PC-9 (cell line): ENCODE data around the gene NPL. TPM values are rescaled to one million over a fixed set of nuclear protein-coding genes. Genes with fewer than 3 reads are reported as not detected.

ENCODE experiments used
- BruUV-seq: library from RNA; stranded (reverse); fragments of 400-500 nt; replicated peaks from 2 replicates; lab custom pipeline; 2021; lab: Mats Ljungman, UMichigan
- CTCF ChIA-PET: fragments of 300-600 bp; sonication (Branson Sonifier 250); formaldehyde crosslinking; loops from one replicate; lab custom pipeline; 2022; ENCODE audit warnings: antibody characterized with exemption; lab: Charles Lee
- POLR2A ChIA-PET: fragments of 300-600 bp; sonication (Branson Sonifier 250); formaldehyde crosslinking; loops from one replicate; lab custom pipeline; 2022; ENCODE audit warnings: antibody characterized with exemption; ENCODE audit not compliant: unreplicated experiment; lab: Charles Lee
- DNase-seq, 2 experiments: peaks; one replicate each; pipeline versions ENCODE4 v3.0.0 to v3.0.0-alpha.2; 2015 to 2022; ENCODE audit warnings: mixed read lengths in 1 of 2
- H2AFZ ChIP-seq: fragments of 200-600 bp; sonication (generic); 2 replicates; pipeline ENCODE4 v1.8.1; 2017; ENCODE audit warnings: antibody characterized with exemption
- H3F3A ChIP-seq: fragments of 200-600 bp; sonication (generic); 2 replicates; pipeline ENCODE4 v1.8.1; 2017; ENCODE audit warnings: antibody characterized with exemption, mild to moderate bottlenecking, low read depth; ENCODE audit not compliant: insufficient read depth
- H3K27ac ChIP-seq: fragments of 200-600 bp; sonication (generic); 2 replicates; pipeline ENCODE4 v1.6.1; 2016; ENCODE audit warnings: mixed run types
- H3K27me3 ChIP-seq: fragments of 200-600 bp; sonication (generic); 2 replicates; pipeline ENCODE4 v1.6.1; 2016; ENCODE audit warnings: low read depth, mixed run types; ENCODE audit not compliant: insufficient read depth
- H3K36me3 ChIP-seq: fragments of 200-600 bp; sonication (generic); 2 replicates; pipeline ENCODE4 v1.6.1; 2016; ENCODE audit warnings: low read depth, mixed run types
- H3K4me1 ChIP-seq: fragments of 200-600 bp; sonication (generic); replicated peaks from 2 replicates; pipeline ENCODE4 v1.6.1; 2016; ENCODE audit warnings: mixed run types; ENCODE audit not compliant: insufficient read depth
- H3K4me2 ChIP-seq: fragments of 200-600 bp; sonication (generic); 2 replicates; pipeline ENCODE4 v1.6.1; 2017; ENCODE audit warnings: mixed run types
- H3K4me3 ChIP-seq: fragments of 200-600 bp; sonication (generic); 2 replicates; pipeline ENCODE4 v1.6.1; 2016; ENCODE audit warnings: mixed run types
- H3K79me2 ChIP-seq: fragments of 200-600 bp; sonication (generic); 2 replicates; pipeline ENCODE4 v1.6.1; 2017; ENCODE audit warnings: low read depth, mixed run types
- H3K9me2 ChIP-seq: fragments of 200-600 bp; sonication (generic); 2 replicates; pipeline ENCODE4 v1.8.1; 2017; ENCODE audit warnings: mild to moderate bottlenecking; ENCODE audit not compliant: insufficient read depth
- H3K9me3 ChIP-seq: fragments of 200-600 bp; sonication (generic); 2 replicates; pipeline ENCODE4 v1.8.1; 2016; ENCODE audit warnings: low read depth; ENCODE audit not compliant: insufficient read depth
- H4K20me1 ChIP-seq: fragments of 200-600 bp; sonication (generic); 2 replicates; pipeline ENCODE4 v1.8.1; 2017; ENCODE audit not compliant: insufficient read depth
- EZH2 ChIP-seq: fragments of 200-600 bp; sonication (generic); IDR thresholded peaks from 2 replicates; pipeline ENCODE4 v1.8.0; 2017; ENCODE audit warnings: antibody characterized with exemption, low read depth
- intact Hi-C: fragments of 100-400 bp; cut with micrococcal nuclease; formaldehyde crosslinking; loops from one replicate; pipeline ENCODE4 v1.10.0; 2022; ENCODE audit not compliant: unreplicated experiment
- total RNA-seq: library from RNA; stranded (reverse); gene quantifications from 2 replicates; pipeline ENCODE4 v1.2.3, GENCODE V29; 2021
- TF ChIP-seq, protein P1 (sequence below): fragments of 200-600 bp; sonication (generic); conservative IDR thresholded peaks from 2 replicates; pipeline ENCODE4 v1.6.1; 2017; ENCODE audit warnings: mixed run types, antibody characterized with exemption, mild to moderate bottlenecking, moderate library complexity

NPL gene
- total RNA-seq, 1 experiment from 2014 or later, result 2.3 TPM

DNA sequence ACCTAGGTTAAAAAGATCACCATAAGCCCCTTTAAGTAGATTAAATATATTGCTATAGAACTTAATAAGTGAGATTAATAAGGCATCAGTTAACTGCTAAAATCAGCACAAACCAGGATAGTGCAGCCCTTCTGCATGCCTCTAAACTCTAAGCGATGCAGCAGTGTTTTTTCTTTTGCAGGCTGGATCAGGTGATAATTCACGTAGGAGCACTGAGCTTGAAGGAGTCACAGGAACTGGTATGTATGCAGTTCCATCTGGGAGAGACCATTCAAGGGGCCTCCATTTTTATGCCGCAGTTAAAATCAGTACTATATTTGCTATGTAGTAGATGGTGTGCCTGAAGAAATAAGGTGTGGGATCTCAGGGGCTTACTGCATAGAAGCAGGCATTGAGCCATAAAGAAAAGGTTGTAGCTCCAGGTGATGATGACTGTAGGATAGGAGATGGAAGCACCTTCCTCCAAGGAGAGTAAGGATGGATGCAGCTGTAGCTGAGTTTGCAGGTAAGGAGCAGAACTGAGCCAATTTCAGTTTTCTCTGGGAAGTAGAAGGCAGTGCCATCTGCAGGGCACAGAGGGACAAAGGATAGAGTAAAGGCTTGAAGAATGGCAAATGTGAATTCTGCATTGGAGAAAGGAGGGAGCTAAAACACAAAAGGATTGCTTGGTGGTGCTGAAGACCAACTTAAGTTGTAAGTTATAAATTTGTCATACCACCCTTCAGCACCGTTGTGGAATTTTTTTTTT lies 22.6 kb downstream of the NPL start:
- Histone ChIP-seq H3K27me3 (no peaks in the 10 kb centered on the region), H3K4me2 (no peak overlapping the region), H3K9me2 (no peaks in the 10 kb centered on the region), H2AFZ (no peak overlapping the region), H3K79me2 (no peaks in the 10 kb centered on the region), H3K4me3 (no peak overlapping the region), H4K20me1 (no peaks in the 10 kb centered on the region), H3K9me3 (no peaks in the 10 kb centered on the region), H3K27ac (no peak overlapping the region), H3K4me1 (no peaks in the 10 kb centered on the region), H3K36me3 (no peaks in the 10 kb centered on the region), H3F3A (no peaks in the 10 kb centered on the region)
- TF ChIP-seq, protein P1, sequence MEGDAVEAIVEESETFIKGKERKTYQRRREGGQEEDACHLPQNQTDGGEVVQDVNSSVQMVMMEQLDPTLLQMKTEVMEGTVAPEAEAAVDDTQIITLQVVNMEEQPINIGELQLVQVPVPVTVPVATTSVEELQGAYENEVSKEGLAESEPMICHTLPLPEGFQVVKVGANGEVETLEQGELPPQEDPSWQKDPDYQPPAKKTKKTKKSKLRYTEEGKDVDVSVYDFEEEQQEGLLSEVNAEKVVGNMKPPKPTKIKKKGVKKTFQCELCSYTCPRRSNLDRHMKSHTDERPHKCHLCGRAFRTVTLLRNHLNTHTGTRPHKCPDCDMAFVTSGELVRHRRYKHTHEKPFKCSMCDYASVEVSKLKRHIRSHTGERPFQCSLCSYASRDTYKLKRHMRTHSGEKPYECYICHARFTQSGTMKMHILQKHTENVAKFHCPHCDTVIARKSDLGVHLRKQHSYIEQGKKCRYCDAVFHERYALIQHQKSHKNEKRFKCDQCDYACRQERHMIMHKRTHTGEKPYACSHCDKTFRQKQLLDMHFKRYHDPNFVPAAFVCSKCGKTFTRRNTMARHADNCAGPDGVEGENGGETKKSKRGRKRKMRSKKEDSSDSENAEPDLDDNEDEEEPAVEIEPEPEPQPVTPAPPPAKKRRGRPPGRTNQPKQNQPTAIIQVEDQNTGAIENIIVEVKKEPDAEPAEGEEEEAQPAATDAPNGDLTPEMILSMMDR, result no peak
- no peak for TF ChIP-seq EZH2
- BruUV-seq, result no TSS peak
- POLR2A ChIA-PET, result no interaction called here
- DNase-seq, result no peak
- intact Hi-C loops, result no loop called here
- CTCF ChIA-PET, result no interaction called here

DNA sequence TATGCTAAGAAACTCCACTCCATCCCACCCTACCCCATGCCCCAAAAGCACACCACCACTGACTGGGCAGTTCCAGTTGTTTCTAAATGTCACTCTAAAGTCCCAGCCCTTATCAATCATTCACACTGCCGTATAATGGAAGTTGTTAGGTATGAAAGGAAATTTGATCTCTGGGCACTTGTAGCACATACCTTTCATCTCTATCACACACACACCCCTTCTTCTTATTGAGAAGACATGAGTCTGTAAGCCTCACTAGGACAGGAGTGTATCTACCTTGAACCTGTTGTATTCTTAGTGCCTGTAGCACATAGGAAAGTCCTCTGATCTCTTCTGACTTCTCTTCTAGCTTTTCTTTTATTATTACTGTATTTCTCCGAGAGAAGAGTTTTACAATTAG lies 27.3 kb downstream of the NPL start:
- Histone ChIP-seq H3K27ac (no peak overlapping the region), H3K4me2 (no peak overlapping the region), H3K4me1 (no peaks in the 10 kb centered on the region), H3K9me2 (peaks cover 6% of the 10 kb centered on the region; the same call in 1 of the 2 replicates), H3K9me3 (no peaks in the 10 kb centered on the region), H2AFZ (no peak overlapping the region), H3K36me3 (no peaks in the 10 kb centered on the region), H3F3A (no peaks in the 10 kb centered on the region), H3K79me2 (no peaks in the 10 kb centered on the region), H4K20me1 (no peaks in the 10 kb centered on the region), H3K27me3 (no peaks in the 10 kb centered on the region), H3K4me3 (no peak overlapping the region)
- TF ChIP-seq, protein P1, result no peak
- POLR2A ChIA-PET, result no interaction called here
- BruUV-seq, result no TSS peak
- no peak for DNase-seq
- CTCF ChIA-PET, result no interaction called here
- intact Hi-C loops, result no loop called here

- ChIA-PET POLR2A (no interaction called here), CTCF (no interaction called here)
- no TSS peak for BruUV-seq
- Histone ChIP-seq H3K9me3 (no peaks in the 10 kb centered on the region), H4K20me1 (no peaks in the 10 kb centered on the region), H3K36me3 (no peaks in the 10 kb centered on the region), H3K27ac (no peak overlapping the region), H3F3A (no peaks in the 10 kb centered on the region), H3K9me2 (peaks cover 6% of the 10 kb centered on the region; the same call in 1 of the 2 replicates), H3K4me2 (no peak overlapping the region), H3K4me3 (no peak overlapping the region), H3K79me2 (no peaks in the 10 kb centered on the region), H3K27me3 (no peaks in the 10 kb centered on the region), H3K4me1 (no peaks in the 10 kb centered on the region), H2AFZ (no peak overlapping the region)
- DNase-seq, result no peak
- TF ChIP-seq, protein P1, result no peak
- no peak for TF ChIP-seq EZH2
- intact Hi-C loops, result no loop called here
Observed at GRCh38 chr1:182817802-182818201, 28.2 kb downstream of the NPL start.
